GM19328 (cell line): ENCODE results near the gene ABLIM2.

Experiments used
- ATAC-seq: cut with Tn5 transposase; IDR thresholded peaks from one replicate; pipeline ENCODE4 v1.9.1; 2021; ENCODE audit warnings: mild to moderate bottlenecking, moderate library complexity; ENCODE audit not compliant: unreplicated experiment

The ABLIM2 gene

DNA sequence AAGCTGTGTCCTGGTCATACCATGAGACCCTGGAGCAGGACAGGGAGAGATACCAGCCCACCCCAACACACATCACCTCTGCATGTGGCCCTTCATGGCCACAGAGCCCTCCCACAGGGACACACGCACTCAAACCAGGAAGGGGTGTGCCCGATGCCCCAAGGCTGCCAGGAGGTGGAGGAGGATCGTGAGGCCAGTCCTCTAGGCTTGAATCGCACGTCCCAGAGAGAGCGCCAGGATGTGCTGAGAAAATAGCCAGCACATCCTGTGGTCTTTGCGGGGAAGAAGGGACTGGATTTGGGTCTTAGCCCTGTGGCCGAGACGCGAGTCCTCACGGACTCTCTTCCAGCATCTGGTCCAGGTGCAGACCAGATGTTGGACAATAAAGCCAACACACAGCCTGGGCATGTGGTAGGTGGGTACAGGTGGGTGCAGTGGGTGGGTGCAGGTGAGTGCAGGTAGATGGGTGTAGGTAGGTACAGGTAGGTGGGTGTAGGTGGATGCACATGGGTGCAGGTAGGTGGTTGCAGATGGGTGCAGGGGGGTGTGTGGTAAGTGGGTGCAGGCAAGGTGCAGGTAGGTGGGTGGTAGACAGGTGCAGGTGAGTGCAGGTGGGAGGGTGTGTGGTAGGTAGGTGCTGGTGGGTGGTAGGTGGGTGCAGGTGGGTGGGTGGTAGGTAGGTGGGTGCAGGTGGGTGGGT lies 124.6 kb downstream of the ABLIM2 start:
- ATAC-seq = no peak

DNA sequence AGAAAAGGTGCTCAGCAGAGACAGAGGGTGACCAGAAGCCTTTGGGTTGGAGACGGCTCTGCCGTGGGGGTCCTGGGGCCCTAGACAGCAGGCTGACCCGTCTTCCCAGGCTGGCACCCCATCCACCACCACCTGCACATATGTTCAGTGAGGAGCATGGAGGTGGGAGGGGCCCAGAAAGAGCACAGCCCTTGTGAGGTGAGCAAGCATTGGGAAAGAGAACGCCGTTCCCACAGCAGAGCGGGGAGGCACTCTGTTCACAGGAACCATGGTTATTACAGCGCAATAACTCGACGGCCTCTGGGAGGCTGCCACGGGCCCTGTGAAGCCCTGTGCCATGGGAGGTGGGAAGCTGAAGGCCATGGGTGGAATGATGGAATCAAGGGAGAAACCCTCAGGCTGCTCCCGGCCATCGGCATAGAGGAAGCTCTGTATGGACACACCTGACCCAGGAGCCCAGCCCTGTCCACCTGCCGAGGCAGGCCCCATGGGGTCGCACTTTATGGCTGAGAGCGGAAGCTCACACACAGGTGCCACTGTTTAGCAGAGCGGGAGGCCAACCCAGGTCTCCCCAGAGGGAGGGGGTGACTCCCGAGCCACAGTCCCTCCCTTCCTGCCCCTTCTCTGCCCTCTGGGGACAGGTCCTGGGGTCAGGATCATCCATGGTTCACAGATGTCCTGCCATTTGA lies 125.4 kb downstream of the ABLIM2 start:
- ATAC-seq = no peak

DNA sequence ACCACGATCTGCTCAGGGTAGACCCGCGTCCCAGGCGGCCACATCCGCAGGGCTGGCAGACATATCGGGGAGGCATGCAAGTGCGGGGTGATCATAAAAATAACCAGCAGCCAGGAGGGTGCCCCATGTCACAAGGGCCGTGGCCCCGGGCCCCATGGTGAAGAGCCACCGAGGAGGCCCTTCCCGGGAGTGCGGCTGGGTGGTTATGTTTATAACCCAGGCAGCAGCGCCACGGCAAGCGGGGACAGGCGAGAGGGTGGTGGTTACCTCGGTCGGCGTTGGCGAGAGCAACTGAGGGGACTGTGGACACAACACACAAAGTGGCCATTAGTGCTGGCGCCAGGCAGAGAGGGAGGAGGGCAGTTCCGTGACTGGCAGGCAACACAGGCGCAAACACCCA lies 126.2 kb downstream of the ABLIM2 start:
- ATAC-seq = no peak

DNA sequence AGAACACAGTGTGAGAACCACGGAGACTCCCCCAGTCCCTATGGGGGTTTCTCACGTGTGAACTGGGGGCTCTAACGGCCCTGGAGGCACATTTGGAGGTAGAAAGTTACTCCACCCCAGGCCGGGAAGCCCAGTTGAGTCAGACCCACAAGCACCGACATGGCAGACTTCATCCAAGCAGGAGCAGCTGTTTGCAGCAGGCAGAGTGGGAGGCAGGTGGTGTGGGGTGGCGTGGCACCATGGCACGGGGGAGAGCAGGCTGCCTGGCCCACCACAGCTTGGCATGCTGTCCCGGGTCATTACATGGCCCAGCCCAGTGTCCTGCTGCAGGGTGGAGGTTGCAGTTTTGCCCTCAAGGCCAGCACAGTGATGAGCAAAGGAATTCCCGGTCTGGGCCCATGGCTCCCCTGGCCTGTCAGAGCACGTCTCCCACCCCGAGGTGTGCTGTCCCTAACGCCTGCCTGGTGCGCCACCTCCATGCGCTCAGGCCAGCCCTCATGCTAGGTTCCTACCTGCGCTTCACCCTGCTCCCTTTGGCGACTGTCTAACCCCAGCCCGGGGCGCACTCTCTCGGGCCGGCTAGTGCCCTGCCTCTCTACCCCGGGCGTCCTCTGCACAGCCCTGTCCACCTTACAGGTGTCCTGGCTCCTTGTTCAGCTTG lies 128.4 kb downstream of the ABLIM2 start:
- ATAC-seq = no peak

- no peak for ATAC-seq
Observed at GRCh38 chr4:8029689-8030088, 128.9 kb downstream of the ABLIM2 start.

- ATAC-seq = no peak
Observed at GRCh38 chr4:8028884-8029568, 129.6 kb downstream of the ABLIM2 start.

- ATAC-seq = no peak
Observed at GRCh38 chr4:8028368-8028767, 130.2 kb downstream of the ABLIM2 start.

DNA sequence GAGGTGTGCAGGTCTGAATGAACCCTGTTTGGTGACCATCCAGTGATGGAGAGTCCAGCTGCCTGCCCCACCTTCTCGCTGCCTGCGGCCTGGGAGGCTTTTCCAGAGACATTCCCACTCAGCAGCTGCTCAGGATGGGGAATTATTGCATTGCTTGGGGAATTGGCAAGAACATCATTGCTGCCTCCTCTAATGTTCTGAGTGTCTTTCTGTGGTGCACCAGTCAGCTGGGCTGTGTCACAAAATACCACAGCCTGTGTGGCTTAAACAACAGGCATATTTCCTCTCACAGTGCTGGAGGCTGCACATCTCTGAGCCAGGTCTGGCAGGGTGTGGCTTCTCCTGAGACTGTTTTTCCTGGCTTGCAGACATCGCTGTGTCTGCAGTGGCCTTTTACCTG lies 132.2 kb downstream of the ABLIM2 start:
- no peak for ATAC-seq

DNA sequence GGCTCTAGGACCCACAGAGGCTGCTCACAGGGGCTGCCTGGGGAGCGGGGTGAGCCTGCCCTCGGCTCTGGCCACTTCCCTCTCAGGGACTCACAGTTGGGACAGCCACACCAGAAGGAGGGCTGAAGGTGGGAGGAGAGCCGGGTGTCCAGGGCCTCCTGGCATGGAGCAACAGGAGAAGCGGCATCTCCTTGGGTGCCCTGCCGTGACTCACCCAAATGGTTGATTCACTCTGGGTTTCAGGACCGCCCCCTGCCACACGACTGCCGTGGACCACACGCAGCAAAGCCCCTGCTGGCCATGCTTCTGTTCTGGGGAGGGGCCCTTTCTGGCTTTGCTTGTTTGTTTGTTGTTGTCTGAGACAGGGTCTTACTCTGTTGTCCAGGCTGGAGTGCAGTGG lies 132.9 kb downstream of the ABLIM2 start:
- no peak for ATAC-seq

- ATAC-seq = no peak
Observed at GRCh38 chr4:8024073-8024786, 134.4 kb downstream of the ABLIM2 start.

- no peak for ATAC-seq
Observed at GRCh38 chr4:8023696-8024033, 134.9 kb downstream of the ABLIM2 start.

DNA sequence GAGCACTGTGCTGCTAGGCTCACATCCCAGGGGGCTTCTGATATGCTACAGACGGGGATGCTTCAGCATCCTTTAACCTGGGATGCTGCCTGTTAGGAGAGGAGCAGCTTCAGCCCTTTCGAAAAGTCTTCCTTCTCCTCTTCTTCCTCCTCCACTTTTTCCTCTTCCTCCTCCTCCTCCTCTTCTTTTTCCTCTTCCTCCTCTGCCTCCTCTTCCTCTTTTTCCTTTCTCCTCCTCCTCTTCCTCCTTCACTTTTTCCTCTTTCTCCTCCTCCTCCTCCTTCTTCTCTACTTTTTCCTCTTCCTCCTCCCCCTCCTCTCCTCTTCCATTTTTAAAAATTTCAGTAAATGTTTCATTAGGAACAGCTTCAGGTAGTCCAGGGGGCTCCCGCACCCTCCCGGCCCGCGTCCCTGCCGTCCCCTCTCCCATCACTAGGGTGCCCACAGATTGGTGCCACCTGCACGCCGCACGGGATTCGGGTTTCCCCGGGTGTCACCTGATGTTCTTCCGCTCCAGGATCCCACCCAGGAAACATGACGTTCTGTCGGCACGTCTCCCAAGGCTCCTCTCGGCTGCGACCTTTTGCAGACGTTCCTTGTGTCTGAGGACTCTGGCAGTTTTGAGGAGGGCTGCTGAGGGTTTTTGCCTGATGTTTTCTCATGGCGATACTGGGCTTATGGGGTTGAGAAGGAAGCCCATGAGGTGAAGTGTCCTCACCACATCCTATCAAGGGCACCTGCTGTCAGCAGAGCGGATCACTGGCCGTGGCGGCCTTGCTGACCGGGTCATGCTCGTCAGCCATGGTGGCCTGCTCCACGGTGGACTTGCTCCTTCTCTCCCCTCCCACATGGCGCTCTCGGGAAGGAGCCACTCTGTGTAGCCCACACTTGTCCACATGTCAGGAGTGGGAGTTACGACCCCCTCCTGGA lies 135.6 kb downstream of the ABLIM2 start:
- no peak for ATAC-seq

DNA sequence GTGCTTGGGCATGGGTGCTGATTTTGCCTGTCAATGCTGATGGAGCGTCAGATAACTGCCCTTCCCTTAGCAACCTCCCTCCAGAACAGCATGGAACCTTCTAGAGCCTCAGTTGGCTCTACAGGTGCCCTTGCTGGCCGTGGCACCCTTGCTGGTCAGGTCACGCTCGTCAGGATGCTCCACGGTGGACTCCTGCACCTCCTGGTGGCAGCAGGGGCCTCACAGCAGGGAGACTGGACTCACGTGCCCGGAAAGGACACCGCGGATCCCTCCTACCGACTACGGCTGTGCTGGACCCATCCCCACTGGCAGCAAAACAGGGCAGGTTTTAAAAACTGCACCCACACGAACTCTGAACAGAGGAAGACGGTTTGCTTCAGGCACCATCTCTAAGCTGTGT lies 136.8 kb downstream of the ABLIM2 start:
- ATAC-seq = no peak

DNA sequence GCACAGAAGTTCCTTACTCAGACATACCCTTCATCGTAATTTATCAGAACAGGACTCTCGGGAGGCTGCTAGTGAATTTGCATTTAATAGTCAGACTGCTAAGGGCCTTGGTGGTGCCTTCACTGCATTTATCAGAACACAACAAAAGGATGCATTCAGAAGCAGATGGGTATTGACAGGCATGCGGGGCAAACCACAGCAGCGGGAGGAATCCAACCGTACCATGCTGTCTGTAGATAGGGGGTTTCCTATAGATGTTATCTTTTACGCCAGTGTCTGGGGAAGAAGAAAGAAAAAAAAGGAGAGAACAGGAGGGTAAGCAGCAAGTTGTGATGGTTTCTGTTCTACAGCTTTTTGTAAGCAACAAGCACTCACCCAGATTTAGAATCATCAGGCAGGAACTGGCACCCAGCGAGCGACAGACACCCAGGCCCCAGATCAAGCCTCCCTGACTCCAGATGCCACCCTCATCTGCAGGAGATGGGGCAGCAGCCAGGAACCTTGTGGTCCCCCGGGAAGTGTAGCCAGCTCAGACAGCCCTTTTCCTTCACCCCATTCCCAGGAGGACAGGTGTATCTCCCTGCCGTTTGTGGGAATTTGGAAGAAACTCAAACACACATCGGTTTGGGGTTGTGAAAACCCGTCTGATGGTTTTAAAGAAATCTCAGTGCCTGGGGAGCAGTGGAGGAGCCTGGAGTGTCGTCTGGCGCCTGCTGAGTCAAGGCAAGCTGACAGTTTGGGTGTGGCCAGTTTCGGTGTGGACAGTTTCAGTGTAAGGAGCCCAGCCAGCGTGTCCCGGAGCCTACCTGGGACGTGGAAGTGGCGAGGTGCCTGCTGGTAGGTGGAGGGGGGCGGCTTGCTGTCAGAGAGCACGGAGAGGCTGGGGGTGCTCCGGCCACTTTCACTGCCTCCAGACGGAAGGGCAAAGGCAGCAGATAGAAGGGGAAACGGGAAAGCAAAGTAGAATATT lies 138.9 kb downstream of the ABLIM2 start:
- no peak for ATAC-seq

DNA sequence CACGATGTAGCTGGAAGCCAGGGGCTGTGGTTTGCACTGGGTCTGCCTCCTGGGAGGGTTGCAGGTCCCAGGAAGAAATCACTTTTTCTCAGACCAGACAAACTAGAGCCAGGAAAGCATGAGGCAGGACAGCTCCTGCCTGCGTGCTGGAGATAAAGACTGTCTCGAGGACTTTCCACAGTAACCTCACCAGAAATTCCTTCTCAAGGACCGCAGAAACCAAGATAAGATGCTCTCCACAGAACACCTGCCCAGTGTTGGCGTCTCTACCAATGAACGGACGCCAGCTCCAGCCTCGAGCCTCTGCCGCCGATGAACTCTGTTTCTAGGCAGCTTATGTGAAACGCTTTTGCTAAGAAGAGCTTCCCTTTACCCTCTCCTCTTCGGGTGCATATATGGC lies 142.1 kb downstream of the ABLIM2 start:
- ATAC-seq = no peak

DNA sequence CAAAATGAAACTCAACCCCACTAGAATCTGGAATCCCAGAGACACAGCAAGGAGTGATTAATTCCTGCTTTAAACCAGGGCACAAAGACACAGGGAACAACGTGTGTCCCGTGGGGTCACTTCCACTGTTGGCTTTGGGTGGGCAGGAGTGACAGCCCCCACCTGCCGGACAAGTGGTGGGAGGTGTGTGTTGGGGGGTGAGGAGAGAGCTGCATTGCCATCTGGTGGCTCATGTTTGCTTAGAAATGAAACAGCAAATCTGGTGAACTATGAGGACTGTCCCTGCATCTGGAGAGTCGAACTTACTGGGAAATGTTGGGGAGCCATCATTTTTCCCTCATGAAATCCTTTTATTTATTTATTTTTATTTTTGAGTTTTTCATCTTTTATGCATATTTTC lies 143.1 kb downstream of the ABLIM2 start:
- ATAC-seq = no peak

- ATAC-seq = no peak
Observed at GRCh38 chr4:8013976-8014726, 144.5 kb downstream of the ABLIM2 start.

GRCh38 chr4:8012517-8012916 lies 146.1 kb downstream of the ABLIM2 start:
- ATAC-seq = no peak
